Stimulated activated CD8-positive, alpha-beta memory T cell treated with anti-CD3 and anti-CD28 coated beads, Interleukin-7, amount 100 ng/mL, for 24 hours (primary cell): Measurements from ENCODE around the gene PCDHB13.
"Not testable (repeated sequence)": the region's sequence is repeated elsewhere in the genome, so short reads cannot be mapped to it uniquely, and the experiment has no call there.

Experiments
- DNase-seq: peaks from one replicate; pipeline ENCODE4 v3.0.0-alpha.2; 2020; ENCODE audit warnings: low read depth

PCDHB13 gene

DNA sequence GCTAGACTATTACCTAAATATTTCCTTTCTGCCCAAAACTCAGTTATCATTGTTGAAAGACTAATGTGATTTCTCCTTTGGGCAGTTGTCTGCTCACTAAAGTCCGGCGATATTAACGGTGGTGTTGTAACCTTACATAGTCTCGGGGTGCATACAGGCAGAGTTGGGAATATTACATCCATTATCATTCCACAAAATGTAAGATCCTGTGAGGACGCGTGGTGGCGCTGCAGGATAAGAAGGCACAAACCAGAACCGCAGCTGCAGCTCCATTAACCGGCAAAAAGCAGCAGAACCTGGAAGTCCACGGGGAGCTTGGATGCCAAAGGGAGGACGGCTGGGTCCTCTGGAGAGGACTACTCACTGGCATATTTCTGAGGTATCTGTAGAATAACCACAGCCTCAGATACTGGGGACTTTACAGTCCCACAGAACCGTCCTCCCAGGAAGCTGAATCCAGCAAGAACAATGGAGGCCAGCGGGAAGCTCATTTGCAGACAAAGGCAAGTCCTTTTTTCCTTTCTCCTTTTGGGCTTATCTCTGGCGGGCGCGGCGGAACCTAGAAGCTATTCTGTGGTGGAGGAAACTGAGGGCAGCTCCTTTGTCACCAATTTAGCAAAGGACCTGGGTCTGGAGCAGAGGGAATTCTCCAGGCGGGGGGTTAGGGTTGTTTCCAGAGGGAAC lies at the start of gene PCDHB13:
PCDHB13 (plus strand) TSS at position 264 of the 684 bp plus-strand sequence; CDS start at position 469, 205 bp downstream.
- not testable (repeated sequence) for DNase-seq

- DNase-seq = no peak
These were observed 41.1 kb upstream of the PCDHB13 start, which contains the start of gene PCDHB7 for GRCh38 chr5:141172381-141173204. Gene PCDHB7, plus strand, starts transcription at chr5:141172644. Its CDS starts 192 bp downstream, at chr5:141172836.

- DNase-seq = not testable (repeated sequence)
These were observed 39.2 kb upstream of the PCDHB13 start for GRCh38 chr5:141174291-141175104.

GRCh38 chr5:141175933-141176332 lies 37.8 kb upstream of the PCDHB13 start:
- DNase-seq = no peak

DNA sequence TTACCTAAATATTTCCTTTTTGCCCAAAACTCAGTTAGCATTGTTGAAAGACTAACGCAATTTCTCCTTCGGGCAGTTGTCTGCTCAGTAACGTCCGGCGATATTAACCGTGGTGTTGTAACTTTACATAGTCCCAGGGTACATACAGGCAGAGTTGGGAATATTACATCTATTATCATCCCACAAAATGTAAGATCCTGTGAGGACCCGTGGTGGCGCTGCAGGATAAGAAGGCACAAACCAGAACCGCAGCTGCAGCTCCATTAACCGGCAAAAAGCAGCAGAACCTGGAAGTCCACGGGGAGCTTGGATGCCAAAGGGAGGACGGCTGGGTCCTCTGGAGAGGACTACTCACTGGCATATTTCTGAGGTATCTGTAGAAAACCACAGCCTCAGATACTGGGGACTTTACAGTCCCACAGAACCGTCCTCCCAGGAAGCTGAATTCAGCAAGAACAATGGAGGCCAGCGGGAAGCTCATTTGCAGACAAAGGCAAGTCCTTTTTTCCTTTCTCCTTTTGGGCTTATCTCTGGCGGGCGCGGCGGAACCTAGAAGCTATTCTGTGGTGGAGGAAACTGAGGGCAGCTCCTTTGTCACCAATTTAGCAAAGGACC lies 36.0 kb upstream of the PCDHB13 start, which contains the start of gene PCDHB8:
PCDHB8 (plus strand) TSS at position 214 of the 615 bp plus-strand sequence; CDS start at position 459, 245 bp downstream.
- not testable (repeated sequence) for DNase-seq

GRCh38 chr5:141179371-141179770 lies 34.3 kb upstream of the PCDHB13 start:
- DNase-seq = not testable (repeated sequence)

DNA sequence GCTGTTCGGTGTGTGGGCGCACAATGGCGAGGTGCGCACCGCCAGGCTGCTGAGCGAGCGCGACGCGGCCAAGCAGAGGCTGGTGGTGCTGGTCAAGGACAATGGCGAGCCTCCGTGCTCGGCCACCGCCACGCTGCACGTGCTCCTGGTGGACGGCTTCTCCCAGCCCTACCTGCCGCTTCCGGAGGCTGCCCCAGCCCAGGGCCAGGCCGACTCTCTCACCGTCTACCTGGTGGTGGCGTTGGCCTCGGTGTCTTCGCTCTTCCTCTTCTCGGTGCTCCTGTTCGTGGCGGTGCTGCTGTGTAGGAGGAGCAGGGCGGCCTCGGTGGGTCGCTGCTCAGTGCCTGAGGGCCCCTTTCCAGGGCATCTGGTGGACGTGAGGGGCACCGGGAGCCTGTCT lies 33.8 kb upstream of the PCDHB13 start:
- not testable (repeated sequence) for DNase-seq

GRCh38 chr5:141180313-141180712 lies 33.4 kb upstream of the PCDHB13 start:
- no peak for DNase-seq

GRCh38 chr5:141182248-141182647 lies 31.5 kb upstream of the PCDHB13 start, which contains the start of gene PCDHB16:
Gene PCDHB16, plus strand, starts transcription at chr5:141182387. Its CDS starts 173 bp downstream, at chr5:141182560.
- DNase-seq = no peak

DNA sequence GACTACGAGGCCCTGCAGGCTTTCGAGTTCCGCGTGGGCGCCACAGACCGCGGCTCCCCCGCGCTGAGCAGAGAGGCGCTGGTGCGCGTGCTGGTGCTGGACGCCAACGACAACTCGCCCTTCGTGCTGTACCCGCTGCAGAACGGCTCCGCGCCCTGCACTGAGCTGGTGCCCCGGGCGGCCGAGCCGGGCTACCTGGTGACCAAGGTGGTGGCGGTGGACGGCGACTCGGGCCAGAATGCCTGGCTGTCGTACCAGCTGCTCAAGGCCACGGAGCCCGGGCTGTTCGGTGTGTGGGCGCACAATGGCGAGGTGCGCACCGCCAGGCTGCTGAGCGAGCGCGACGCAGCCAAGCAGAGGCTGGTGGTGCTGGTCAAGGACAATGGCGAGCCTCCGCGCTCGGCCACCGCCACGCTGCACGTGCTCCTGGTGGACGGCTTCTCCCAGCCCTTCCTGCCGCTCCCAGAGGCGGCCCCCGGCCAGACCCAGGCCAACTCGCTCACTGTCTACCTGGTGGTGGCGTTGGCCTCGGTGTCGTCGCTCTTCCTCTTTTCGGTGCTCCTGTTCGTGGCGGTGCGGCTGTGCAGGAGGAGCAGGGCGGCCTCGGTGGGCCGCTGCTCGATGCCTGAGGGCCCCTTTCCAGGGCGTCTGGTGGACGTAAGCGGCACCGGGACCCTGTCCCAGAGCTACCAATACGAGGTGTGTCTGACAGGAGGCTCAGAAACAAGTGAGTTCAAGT lies 29.4 kb upstream of the PCDHB13 start:
- DNase-seq = not testable (repeated sequence)

DNA sequence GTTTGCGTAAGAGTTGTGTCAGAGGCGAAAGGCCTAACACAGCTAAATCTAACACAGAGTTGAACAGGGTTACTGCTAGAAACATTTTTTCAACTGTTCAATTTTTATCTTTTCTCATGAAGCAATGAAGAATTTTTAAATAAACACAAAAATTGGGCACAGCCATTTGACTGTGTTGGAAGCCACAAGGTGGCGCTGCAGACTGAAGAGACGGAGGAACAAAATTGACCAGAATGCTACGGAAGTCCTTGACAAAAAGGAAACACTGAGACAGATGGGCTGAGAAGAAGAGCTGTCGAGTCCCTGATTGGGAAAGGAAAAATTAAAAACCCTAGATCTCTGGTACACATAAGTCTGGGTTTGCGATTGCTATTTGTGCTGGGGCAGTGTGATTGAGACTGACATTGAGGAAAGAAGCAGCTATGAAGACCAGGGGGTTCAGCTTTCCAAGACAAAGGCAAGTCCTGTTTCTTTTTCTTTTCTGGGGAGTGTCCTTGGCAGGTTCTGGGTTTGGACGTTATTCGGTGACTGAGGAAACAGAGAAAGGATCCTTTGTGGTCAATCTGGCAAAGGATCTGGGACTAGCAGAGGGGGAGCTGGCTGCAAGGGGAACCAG lies 26.7 kb upstream of the PCDHB13 start, which contains the start of gene PCDHB9:
PCDHB9 (plus strand) TSS at position 265 of the 616 bp plus-strand sequence; CDS start at position 423, 158 bp downstream.
- DNase-seq = no peak

GRCh38 chr5:141188682-141189081 lies 25.0 kb upstream of the PCDHB13 start:
- not testable (repeated sequence) for DNase-seq

DNA sequence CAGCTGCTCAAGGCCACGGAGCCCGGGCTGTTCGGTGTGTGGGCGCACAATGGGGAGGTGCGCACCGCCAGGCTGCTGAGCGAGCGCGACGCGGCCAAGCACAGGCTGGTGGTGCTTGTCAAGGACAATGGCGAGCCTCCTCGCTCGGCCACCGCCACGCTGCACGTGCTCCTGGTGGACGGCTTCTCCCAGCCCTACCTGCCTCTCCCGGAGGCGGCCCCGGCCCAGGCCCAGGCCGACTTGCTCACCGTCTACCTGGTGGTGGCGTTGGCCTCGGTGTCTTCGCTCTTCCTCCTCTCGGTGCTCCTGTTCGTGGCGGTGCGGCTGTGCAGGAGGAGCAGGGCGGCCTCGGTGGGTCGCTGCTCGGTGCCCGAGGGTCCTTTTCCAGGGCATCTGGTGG lies 24.6 kb upstream of the PCDHB13 start:
- DNase-seq = not testable (repeated sequence)

- DNase-seq = no peak
These were observed 21.5 kb upstream of the PCDHB13 start, which contains the start of gene PCDHB10 for GRCh38 chr5:141192110-141192725. Gene PCDHB10, plus strand, starts transcription at chr5:141192353. Its CDS starts 200 bp downstream, at chr5:141192553.

GRCh38 chr5:141194332-141194731 lies 19.4 kb upstream of the PCDHB13 start:
- not testable (repeated sequence) for DNase-seq

DNA sequence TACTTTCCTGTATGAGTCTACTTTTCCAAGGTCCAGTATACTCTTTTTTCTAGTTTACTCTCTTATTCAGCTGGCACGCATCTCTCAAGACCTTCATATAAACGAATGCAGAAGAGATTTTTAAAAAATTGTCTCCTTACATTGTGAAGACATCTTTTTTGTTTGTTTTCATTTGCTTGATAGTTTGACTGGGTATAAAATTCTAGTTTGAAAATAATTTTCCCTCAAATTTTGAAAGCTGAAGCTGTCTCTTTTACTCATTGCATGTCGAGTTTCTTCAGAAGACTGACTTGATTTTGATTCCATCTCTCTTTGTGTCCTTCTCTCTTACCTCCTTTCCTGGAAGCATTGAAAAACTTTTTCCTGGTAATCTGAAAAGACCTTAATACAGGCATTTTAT lies 17.4 kb upstream of the PCDHB13 start:
- DNase-seq = no peak

DNA sequence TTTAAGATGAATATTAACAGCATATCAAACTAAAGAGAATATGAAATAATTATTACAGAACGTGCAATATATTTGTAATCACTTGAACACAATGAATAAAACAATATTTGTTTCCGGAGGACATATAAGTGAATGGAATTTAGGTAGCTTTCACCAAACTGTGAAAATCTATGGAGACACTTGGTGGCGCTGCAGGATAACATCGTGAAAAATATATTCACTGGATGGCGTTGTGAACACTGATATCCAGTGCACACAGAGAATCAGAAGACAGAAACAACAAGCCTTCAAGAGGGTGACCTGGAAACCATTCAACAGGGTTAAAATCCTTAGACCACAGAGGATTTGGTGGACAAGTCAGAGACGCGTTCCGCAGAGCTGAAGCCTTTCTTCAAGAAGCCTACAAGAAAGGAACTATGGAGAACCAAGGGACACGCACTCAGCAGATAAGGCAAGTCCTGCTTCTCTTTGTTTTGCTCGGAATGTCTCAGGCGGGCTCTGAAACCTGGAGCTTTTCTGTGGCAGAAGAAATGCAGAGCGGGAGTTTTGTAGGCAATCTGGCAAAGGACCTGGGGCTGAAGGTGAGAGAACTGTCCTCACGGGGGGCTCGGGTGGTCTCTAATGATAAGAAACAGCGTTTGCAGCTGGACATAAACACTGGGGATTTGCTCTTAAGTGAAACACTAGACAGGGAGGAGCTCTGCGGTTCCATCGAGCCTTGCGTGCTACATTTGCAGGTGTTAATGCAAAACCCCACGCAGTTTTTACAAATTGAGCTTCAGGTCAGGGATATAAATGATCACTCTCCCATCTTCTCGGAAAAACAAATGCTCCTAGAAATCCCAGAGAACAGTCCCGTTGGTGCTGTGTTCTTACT lies 14.1 kb upstream of the PCDHB13 start, which contains the start of gene PCDHB11:
PCDHB11 (plus strand) TSS at position 269 of the 877 bp plus-strand sequence; CDS start at position 417, 148 bp downstream.
- DNase-seq = no peak

DNA sequence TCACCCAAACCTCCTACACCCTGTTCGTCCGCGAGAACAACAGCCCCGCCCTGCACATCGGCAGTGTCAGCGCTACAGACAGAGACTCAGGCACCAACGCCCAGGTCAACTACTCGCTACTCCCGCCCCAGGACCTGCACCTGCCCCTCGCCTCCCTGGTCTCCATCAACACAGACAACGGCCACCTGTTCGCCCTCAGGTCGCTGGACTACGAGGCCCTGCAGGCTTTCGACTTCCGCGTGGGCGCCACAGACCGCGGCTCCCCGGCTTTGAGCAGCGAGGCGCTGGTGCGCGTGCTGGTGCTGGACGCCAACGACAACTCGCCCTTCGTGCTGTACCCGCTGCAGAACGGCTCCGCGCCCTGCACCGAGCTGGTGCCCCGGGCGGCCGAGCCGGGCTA lies 12.6 kb upstream of the PCDHB13 start:
- not testable (repeated sequence) for DNase-seq
